ENCODE results near the gene FAM174B.

Gene FAM174B

DNA sequence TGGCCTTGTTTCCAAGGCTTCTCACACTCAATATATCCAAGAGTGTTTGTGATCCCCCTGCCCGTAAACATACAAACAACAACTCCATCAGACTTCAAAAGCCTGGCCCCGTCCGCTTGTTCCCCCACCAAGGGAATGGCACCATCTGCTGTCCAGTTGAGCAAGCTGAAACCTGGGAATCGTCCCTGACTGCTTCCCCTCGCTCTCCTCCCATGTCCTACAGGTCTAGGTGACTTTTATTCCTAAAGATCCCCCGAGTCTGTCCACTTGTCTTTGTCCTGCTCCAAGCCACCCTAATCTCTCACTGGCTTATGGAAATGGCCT lies 27.9 kb upstream of the FAM174B start:
- in situ Hi-C loops (cut with HindIII; ENCODE audit: low sequenced_read_pairs), result no loop called here
- DNase-seq (ENCODE audit: low read depth), result peak; percentile 69
- no peak overlapping the region for H3K4me3 ChIP-seq (ENCODE audit: low read depth, low read length)
- TF ChIP-seq, protein P1, sequence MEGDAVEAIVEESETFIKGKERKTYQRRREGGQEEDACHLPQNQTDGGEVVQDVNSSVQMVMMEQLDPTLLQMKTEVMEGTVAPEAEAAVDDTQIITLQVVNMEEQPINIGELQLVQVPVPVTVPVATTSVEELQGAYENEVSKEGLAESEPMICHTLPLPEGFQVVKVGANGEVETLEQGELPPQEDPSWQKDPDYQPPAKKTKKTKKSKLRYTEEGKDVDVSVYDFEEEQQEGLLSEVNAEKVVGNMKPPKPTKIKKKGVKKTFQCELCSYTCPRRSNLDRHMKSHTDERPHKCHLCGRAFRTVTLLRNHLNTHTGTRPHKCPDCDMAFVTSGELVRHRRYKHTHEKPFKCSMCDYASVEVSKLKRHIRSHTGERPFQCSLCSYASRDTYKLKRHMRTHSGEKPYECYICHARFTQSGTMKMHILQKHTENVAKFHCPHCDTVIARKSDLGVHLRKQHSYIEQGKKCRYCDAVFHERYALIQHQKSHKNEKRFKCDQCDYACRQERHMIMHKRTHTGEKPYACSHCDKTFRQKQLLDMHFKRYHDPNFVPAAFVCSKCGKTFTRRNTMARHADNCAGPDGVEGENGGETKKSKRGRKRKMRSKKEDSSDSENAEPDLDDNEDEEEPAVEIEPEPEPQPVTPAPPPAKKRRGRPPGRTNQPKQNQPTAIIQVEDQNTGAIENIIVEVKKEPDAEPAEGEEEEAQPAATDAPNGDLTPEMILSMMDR (IDR thresholded peaks at IDR 0.05; ENCODE audit: low read depth, low read length, missing control alignments), result peak; percentile 87

GRCh38 chr15:92682741-92683510 lies 27.4 kb upstream of the FAM174B start:
- in situ Hi-C loops (cut with HindIII; ENCODE audit: low sequenced_read_pairs), result no loop called here
- DNase-seq (ENCODE audit: low read depth), result no peak
- no peak overlapping the region for H3K4me3 ChIP-seq (ENCODE audit: low read depth, low read length)
- TF ChIP-seq, protein P1 (IDR thresholded peaks at IDR 0.05; ENCODE audit: low read depth, low read length, missing control alignments), result no peak

DNA sequence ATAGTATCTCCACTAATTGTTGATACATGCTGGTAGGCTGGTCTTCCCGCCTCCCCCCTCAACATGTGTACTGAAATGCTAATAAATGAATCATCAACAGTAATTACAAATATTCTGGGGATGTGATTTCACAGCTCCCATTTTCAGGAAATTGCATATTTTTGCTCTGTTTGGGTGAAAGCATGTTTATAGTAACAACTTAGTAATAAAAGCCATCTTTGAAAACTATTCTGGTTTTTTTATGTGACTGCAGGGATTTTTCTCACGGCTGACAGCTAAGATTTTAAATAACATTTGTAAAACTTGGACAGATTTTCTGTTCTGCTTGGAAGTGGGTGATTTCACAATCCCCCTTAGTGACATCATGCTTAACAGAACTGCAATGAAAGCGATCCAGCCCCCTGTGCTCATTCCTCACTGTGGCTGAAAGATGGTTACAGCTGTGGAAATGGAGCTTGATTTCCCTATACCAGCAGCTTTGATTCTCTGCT lies 25.6 kb upstream of the FAM174B start:
- TF ChIP-seq, protein P1 (IDR thresholded peaks at IDR 0.05; ENCODE audit: low read depth, low read length, missing control alignments), result no peak
- H3K4me3 ChIP-seq (ENCODE audit: low read depth, low read length), result no peak overlapping the region
- peak; percentile 72 for DNase-seq (ENCODE audit: low read depth)
- in situ Hi-C loops (cut with HindIII; ENCODE audit: low sequenced_read_pairs), result no loop called here

DNA sequence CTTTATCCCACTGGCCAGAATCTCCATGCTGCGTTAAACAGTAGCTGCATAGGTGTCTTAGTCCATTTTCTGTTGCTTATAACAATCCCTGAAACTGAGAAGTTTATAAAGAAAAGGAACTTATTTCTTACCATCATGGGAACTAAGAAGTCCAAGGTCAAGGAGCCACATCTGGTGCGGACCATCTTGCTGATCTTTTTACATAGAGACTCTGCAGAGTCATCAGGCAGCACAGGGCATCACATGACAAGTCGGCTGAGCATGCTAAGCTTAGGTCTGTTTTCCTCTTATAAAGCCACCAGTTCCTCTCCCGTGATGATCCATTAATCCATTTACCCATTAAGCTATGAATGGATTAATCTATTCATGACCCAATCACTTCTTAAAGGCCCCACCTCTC lies 22.4 kb upstream of the FAM174B start:
- no peak for DNase-seq (ENCODE audit: low read depth)
- in situ Hi-C loops (cut with HindIII; ENCODE audit: low sequenced_read_pairs), result no loop called here
- TF ChIP-seq, protein P1 (IDR thresholded peaks at IDR 0.05; ENCODE audit: low read depth, low read length, missing control alignments), result no peak
- H3K4me3 ChIP-seq (ENCODE audit: low read depth, low read length), result no peak overlapping the region

DNA sequence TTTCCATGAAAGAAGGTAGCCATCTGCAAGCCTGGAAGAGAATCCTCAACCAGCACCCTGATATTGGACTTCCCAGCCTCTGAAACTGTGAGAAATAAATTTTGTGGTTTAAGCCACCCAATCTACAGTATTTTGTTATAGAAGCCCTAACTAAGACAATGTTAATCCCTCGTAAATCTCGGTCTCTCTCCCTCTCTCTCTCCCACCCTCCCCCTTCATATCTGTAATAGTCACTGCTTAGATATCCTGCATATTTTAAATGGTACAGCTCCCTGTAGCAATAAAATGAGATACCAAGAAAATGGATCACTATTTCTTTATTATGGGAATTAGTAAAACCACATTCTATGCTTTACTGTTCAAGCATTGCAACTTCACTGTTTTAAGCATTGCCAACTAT lies 21.0 kb upstream of the FAM174B start:
- no peak overlapping the region for H3K4me3 ChIP-seq (ENCODE audit: low read depth, low read length)
- TF ChIP-seq, protein P1 (IDR thresholded peaks at IDR 0.05; ENCODE audit: low read depth, low read length, missing control alignments), result no peak
- DNase-seq (ENCODE audit: low read depth), result no peak
- in situ Hi-C loops (cut with HindIII; ENCODE audit: low sequenced_read_pairs), result no loop called here

DNA sequence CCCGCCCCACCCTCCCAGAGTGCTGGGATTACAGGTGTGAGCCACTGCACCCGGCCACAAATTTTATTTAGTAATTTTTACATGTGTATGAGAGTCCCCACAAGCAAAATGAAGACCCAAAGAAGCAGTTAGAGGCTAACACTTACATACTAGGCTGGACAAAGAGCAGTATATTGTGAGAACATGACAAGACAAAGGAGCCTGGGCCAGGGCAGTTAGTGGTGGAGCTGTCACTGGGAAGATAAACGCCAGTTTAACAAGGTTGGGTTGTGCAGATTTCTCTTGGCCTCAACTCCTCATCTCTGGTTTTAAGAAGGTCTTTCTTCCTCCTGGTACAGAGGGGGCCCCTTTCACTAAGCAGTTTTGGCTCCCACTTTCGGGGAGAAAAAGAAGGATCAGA lies 19.9 kb upstream of the FAM174B start:
- H3K4me3 ChIP-seq (ENCODE audit: low read depth, low read length), result no peak overlapping the region
- TF ChIP-seq, protein P1 (IDR thresholded peaks at IDR 0.05; ENCODE audit: low read depth, low read length, missing control alignments), result no peak
- in situ Hi-C loops (cut with HindIII; ENCODE audit: low sequenced_read_pairs), result no loop called here
- no peak for DNase-seq (ENCODE audit: low read depth)
